SK-N-DZ (cell line): ENCODE measurements around the gene FGF21. TPM values are rescaled to one million over a fixed set of nuclear protein-coding genes. Genes with fewer than 3 reads are reported as not detected.
A peak's percentile ranks its signal among the peaks of the same experiment; 100 is the strongest.
"Not testable (repeated sequence)": the region's sequence is repeated elsewhere in the genome, so short reads cannot be mapped to it uniquely, and the experiment has no call there.

Source experiments
- DNase-seq: peaks from one replicate; pipeline ENCODE4 v3.0.0-alpha.2; 2015; ENCODE audit warnings: low spot score
- polyA plus RNA-seq, 2 experiments: library from polyadenylated mRNA; depleted of rRNA; stranded (reverse); fragments of >200 nt; gene quantifications; 2 replicates each; pipeline ENCODE4 v1.2.3, GENCODE V29; 2014

The FGF21 gene, protein sequence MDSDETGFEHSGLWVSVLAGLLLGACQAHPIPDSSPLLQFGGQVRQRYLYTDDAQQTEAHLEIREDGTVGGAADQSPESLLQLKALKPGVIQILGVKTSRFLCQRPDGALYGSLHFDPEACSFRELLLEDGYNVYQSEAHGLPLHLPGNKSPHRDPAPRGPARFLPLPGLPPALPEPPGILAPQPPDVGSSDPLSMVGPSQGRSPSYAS
- not detected in 2 replicates for polyA plus RNA-seq (2014; cell fraction: cytosol; rRNA removed)
- polyA plus RNA-seq (2014; cell fraction: nucleus; rRNA removed) = not detected in 2 replicates

DNA sequence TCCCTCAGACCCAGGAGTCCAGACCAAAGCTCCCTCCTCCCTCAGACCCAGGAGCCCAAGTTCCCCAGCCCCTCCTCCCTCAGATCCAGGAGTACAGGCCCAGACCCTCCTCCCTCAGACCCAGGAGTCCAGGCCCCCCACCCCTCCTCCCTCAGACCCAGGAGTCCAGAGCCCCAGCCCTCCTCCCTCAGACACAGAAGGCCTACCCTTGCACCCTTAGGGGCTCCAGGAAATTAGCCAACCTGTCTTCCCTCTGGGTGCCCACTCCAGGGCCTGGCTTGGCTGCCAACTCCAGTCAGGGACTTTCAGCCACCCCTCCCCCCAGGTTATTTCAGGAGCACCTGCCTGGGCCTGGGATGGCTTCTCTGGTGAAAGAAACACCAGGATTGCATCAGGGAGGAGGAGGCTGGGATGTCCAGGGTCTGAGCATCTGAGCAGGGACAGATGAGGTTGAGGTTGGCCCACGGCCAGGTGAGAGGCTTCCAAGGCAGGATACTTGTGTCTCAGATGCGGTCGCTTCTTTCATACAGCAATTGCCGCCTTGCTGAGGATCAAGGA lies at the start of gene FGF21:
TSS of gene FGF21 (plus strand) at position 441 of the 558 bp plus-strand sequence. CDS start 713 bp downstream, outside the sequence.
- no peak for DNase-seq

DNA sequence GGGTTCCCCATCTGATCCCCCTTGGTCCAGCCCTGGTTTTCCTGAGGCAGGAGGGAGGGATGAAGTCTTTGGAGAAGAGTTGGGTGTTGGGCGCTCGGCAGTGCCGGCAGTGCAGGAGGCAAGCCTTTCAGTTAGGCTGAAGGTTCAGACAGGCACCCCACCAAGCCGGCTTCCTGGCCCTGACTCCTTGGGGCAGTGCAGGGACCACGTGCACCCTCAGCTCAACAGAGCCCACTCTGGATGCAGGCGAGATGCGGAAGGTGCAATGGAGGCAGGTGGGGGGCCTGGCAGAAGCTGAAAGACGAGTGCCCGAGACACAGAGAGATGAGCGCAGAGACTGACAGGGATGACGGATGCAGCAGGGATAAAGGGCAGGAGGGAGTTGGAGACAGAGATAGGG lies 46.9 kb upstream of the FGF21 start:
- no peak for DNase-seq

DNA sequence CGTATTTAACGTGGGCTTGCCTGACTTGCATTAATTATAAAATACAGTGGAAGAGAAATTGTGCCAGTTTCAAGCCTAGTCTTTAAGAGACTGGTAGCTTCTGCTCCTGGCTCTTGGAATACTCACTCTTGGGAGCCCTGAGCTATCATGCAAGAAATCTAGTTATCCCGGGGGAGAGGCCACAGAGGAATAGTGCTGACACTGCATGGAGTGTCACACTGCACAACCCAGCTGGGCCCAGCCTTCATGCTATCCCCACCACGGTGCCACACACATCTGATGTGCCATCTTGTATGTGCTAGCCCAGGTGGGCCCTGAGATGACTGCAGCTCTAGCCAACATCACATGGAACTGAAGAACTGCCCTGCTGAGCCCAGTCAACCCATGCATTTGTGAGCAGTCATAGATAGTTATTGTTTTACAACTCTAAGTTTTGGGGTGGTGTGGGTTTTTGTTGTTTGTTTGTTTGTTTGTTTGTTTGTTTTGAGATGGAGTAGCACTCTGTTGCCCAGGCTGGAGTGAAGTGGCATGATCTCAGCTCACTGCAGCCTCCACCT lies 44.1 kb upstream of the FGF21 start:
- DNase-seq = no peak

DNA sequence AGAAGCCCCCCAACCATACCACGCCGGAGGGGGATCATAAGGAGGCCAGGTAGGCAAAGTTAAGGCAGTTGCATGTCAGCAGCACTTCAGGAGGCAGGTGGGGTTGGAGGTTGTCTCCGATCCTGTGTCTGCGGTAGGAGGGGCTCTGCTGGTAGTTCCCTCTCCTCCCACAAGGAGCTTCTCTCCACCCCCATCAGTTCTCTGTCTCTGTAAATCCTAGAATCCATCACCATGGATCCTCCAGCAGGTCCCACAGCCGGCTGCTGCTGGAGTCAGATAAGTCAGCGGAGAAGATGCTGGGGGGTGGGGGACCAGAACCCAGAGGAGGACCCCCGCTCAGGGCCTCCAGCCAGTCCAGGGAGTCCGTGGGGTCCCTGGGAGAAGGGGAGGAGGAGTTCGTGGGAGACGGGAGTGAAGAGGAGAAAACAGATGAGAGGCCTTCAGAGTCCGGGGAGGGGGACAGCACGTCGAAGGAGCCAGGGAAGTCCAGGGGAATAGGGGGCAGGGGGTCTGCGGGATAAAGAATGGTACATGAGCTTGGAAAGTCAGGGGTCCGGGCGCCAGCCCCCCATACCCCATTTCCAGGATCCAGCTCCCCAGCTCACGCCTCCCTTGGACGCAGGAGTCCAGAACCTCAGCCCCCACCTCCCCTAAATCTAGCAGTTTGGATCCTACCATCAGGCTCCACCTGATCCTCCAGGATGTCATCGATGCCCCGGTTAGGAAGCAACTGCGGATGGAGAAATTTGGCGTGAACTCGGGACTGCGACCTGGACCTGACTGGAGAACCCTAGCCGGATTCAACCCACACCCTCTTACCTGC lies 42.1 kb upstream of the FGF21 start:
- peak; percentile 40 for DNase-seq

DNA sequence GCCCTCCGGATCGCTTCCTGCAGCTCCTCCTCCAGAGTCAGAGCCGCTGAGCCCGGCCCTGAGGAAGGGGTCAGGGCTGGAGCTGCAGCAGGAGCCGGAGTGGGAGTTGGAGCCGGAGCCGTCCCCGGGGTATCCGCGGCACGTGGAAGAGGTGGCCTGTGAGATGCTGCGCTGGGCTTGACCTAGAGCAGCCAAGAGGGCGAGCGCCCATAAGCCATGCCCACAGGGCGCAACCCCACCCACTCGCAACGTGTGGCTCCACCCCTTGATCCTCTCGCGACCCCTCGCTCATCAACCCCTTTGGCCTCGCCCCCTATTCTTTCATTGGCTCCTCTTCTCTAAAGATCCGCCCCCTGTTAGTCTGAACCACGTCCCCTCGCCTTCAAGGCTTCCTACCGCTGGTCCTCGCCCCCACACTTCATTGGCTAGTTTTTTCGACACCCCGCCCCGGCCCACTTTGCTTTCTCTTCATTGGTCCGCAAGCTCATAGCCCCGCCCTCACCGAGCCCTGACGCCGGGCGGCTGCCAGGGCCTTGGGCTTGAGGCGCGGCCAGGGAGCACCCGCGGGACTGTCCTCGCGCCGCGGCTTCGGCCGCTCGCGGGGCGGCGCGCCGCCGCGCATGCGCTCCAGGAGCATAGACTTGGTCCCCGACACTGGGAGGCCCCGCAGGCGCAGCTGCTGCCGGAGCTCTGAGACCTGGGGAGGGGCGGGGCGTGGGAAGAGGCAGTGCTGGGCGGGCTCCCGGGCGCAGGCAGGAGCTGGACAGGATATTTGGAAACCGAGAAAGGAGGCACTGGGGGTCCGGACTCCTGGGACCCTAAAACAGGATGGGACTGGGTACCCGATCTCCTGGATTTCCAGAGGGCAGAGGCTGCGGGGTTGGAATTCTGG lies 41.2 kb upstream of the FGF21 start:
- DNase-seq = peak; percentile 97

DNA sequence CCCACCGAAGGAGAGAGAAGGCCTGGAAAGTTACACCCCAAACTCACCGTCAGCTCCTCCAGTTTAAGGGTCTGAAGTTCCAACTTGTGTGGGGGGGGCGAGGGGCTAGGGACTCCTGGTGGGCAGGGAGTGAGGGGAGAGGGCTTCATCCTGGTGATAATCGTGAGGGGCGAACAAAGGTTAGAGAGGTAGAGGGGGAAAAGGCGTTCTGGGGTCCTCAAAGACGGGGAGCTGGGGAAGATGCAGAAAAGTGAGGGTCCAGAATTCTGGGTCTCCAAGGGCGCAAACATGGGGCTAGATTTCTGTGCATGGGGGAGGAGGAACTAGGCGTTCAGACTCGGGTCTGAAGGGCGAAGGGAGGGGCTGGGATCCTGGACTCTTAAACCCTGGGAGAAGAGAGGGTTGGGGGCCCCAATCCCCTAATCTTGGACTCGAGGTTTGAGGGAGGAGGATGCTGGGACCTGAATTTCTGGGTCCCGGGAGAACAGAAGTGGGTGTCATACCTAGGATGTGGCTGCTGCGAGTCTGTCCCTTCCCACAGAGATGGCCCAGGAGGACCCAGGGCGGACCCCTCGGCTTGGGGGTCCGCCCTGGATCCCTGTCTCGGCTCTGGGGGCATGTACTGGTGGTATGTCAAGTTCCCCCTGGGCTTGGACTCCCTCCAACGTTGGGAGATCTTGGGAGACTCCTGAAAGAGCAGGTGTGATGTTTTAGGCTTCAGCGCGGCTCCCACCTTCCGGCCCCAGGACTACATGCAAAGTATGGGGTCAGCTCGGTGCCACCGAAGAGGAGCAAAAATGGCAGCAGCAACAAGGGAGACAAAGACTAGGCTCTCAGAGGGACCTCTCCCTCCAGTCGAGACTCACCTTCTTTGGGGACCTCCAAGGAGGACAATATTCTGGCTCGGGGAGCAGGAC lies 40.3 kb upstream of the FGF21 start:
- DNase-seq = no peak

DNA sequence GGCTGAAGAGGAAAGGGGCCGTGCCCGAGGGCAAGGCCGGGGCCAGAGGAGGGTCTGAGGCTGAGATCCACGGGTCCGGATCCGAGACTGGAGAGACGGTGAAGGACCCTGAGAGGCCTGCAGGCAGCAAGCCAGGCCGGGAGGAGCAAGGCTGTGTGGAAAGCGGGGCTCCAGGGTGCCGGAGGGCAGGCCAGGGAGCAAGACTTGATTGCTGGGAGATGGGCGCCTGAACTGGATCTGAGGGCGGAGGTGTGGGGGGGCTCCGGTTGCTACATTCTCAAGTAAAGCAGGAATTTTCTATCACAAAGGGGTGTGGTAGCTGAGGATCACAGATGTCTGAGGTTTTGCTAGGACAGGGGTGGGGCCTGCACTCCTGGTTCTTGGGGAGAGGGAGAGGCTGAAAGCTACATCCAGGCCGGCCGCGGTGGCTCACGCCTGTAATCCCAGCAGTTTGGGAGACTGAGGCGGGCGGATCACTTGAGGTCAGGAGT lies 39.6 kb upstream of the FGF21 start:
- no peak for DNase-seq

DNA sequence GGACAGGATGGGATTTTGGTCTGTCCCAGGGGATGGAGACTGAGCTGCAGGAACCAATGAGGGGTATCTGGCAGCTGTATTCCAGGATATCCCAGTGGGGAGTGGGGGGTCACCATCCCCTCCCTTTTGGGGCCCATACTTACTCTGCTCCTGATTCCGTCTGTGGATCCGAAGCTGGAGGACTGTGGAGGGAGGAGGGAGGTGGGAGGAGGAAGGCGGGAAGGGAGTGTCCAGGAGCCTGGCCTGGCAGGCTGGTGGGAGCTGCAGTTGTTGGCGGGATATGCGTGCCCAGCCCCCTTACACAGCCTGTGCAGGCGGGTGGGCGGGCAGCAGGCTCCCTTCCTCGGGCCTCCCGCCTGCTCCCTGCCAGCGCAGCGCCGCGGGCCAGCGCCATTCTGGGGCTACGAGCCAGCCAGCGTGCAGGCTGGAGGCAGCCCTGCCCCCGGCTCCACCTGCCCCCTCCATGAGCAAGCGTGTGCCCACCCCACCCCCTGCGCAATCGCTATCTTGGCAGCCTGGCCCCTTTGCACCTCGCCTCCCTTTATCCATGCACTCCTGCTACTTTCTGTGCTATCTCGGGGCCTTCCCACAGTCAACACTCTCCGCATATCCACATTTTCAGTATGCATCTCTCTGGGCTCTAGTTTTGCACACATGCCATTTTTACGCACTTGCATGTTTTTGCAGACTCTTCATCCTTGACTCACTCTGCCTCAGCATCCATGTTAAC lies 38.6 kb upstream of the FGF21 start:
- DNase-seq = peak; percentile 78

DNA sequence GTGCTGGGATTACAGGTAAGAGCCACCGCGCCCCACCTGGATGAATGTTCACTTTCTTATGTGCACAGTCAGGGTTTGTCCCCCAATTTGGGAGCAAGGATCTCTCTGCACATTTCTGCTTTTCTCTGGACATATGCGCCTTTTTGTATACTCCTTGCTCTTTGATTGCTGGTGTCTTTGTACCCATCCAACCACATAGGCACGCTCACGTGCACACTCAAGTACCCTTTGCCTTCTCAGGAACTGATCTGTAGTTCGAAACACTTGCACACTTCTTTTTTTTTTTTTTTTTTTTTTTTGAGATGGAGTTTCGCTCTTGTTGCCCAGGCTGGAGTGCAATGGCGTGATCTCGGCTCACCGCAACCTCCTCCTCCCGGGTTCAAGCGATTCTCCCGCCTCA lies 37.2 kb upstream of the FGF21 start:
- not testable (repeated sequence) for DNase-seq

DNA sequence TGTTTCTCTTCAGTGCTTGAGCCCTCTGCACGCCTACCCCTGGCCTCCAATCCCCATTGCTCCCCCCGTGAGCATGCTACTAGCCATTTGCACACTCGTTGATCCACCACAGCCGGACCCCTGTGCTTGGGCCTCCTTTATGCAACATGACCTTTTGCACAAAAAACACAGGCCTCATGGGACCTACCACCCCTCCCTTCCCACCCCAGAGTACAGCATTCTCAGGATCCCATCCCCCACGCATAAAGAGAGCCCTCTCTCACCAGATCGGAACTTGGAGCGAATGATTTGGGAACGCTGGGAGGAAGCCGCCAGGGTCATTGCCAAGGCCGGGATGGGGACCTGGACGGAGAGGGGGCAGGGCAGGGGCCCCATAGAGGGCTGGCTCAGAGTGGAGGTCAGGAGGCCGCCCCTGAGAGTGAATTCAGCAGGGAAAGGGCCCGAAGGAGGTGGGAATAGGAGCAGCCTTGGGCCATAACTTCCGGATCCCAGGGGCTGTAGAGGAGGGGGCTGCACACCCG lies 36.6 kb upstream of the FGF21 start:
- no peak for DNase-seq

DNA sequence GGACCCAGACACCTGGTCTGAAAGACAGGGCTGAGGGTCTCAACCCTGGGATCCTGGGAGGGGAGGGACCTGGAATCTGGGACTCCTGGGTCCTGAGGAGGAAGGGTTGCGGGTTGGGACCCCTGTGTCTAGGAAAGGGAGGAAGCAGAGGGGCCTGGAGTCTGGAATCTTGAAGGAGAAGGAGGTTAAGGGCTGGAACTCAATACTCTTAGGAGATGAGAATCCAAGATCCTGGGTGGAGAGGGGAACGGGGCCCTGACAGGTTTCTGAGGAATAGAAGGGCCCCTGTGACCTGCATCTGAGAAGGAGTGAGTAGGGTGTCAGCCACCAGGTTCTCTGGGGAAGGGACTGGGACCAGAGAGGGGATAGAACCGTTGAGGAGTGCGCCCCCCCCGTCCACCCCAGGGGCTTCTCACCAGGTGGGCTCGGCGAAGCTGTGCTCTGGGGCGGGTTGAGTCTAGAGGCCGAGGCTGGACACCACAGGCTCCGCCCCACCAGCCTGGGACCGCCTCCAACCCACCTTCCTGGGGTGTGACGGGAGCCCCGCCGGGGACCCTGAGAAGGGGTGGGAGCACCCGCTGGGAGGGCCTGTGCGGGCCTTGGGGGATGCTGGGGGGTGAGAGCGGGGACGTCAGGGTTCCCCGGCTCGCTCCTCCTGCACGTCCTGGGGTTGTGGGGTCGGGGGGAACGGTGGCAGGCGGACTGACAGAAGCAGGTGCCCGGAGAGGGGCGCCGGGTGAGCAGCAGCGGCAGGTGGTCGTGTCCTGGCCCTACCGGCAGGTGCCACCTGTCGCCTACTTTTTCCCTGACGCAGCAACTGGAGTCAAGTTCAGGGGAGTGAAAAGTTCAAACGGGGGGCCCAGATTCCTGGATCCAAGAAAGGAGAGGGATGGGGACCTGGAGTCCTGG lies 35.8 kb upstream of the FGF21 start, which contains the start of gene MAMSTR:
TSS of gene MAMSTR (minus strand) at position 463 of the 909 bp plus-strand sequence. CDS start 694 bp downstream, outside the sequence.
- DNase-seq = no peak

DNA sequence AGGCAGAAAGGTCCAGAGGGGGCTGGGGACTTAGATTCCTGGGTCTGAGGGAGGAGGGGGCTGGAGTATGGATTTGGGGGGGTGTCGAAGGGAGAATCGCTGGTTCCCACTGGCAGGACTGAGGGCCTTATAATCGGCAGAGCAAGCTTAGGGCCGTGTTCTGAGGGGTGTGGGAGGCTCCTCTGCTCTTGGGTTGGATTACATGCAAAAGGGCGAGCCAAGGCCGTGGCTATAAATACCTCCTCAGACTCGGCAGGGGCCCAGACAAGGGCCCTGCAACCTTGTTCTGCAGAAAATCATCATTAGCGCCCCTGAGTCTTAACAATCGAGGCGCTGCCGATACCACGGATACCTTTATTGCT lies 35.1 kb upstream of the FGF21 start:
- DNase-seq = no peak

DNA sequence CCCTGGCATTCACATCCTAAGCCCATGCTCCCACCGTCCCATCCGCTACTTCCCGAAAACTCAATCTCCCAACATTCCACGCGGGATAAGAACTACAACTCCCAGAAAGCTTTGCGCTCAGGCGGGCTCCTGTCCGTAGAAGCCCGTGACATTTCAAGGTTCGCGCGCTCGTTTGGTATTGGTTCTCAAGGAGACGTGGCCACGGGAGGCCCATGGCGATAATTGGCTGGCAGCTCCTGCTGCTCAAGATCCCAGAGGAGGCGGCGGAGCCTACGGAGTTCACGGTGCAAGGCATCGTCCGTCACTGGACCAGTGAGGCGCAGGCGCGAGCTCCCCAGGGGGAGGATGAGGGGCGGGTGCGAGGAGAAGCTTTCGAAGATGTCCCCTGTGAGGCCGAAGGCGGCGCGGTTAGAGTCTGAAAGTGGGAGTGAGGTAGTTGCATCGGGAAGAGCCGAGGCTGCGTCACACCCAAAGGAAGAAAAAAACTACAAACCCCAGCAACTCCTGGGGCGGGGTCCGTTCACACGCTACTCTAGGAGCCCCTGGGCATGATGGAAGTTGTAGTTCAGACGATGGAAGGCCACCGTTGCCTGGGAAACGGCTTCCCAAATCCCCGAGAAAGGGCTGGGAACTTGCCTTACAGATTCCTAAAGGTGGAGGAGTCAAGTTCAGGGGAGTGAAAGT lies 34.6 kb upstream of the FGF21 start:
- DNase-seq = peak; percentile 96

DNA sequence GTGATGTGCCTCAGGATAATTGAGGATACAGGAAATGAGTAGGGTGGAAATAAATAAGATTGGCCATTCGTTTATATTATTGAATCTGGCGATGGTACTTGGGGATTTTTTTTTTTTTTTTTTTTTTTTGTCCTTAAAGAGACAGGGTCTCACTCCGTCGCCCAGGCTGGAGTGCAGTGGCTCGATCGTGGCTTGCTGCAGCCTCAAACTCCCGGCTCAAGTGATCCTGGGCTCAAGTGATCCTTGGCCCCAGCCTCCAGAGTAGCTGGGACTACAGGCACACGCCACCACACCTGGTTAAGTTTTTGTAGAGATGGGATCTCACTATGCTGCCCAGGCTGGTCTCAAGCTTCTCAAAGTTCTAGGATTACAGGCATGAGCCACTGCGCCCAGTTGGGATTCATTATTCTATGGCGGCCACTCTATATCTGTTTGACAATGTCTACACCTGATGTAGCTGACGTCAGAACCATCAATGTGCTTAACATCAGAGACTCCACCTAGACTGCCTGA lies 33.1 kb upstream of the FGF21 start:
- DNase-seq = no peak

DNA sequence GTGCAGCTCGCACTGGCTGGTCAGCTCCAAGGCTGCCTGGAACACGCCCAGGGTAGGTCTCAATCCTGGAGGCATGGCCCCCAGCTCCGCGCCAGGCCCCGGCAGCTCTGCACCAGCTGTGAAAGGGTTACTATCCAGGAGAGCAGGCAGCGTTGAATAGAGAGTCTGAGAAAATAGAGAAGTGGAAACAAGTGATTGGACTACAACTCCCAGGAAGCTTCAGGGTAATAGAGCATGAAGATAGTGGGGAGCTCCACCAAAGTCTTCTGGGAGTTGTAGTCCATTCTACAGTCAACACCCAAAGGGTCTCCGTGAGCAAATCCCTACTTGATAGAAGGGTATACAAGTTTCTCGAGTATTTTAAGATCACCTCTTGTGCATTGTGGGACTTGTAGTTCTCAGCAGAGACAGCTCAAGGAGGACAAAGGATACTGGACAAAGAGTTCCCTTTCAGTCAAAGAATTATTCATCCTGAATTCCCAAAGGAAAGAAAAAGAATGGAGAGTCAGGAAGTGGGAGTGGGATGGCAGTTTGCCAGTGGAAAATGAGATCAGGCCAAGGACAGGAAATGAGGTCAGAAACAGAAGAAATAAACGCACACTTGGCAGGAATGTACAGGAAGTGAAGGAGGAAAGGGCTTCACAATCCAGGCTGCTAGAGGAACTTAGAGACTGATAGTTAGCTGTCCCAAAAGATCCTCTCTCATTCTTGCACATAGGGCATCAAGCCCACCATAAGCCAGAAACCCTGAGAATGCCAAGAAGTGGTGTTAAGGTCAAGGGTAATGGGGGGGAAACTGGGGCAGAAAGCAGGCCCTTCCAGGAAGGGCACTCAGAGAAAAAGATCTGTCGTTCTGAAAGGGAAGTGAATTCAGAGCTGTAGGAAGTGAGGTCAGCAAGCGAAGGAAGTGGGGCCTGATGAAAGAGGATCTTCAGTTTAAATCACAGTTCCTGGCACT lies 30.2 kb upstream of the FGF21 start:
- DNase-seq = peak; percentile 30

DNA sequence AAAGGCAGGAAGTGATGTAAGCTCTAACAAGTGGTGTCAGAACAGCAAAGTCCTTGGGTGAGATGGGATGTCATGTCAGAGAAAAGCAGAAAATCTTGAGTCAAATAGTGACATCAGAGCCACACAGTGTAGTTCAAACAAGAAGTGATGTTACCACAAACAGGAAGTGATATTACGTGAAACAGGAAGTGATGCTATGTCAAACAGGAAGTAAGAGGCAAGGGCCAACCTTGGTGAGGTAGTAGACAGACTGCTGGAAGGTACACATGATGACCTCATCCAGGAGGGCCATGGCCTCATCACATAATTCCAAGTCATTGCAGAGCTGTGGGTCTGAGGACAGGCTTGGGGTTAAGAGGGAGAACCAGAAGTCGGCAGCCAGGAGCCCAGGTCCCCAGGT lies 28.8 kb upstream of the FGF21 start:
- DNase-seq = no peak
